AG08396 (cell line): ENCODE results near the gene SULT1C3.
A peak's percentile ranks its signal among the peaks of the same experiment; 100 is the strongest.
"Not testable (repeated sequence)": the region's sequence is repeated elsewhere in the genome, so short reads cannot be mapped to it uniquely, and the experiment has no call there.

Experiments used
- DNase-seq: peaks from one replicate; pipeline ENCODE4 v3.0.0; 2012; ENCODE audit warnings: low spot score, mixed read lengths

Gene SULT1C3

GRCh38 chr2:108244667-108245414 lies 5.1 kb downstream of the SULT1C3 start:
- no peak for DNase-seq

- DNase-seq: no peak
Measured at GRCh38 chr2:108253106-108253505, 13.3 kb downstream of the SULT1C3 start.

- no peak for DNase-seq
Measured at GRCh38 chr2:108257757-108258331, 18.1 kb downstream of the SULT1C3 start.

- no peak for DNase-seq
Measured at GRCh38 chr2:108260773-108261172, 21.0 kb downstream of the SULT1C3 start.

- DNase-seq: no peak
Measured at GRCh38 chr2:108262036-108262435, 22.3 kb downstream of the SULT1C3 start.

- DNase-seq: no peak
Measured at GRCh38 chr2:108263401-108263800, 23.6 kb downstream of the SULT1C3 start.

- no peak for DNase-seq
Measured at GRCh38 chr2:108266218-108266617, 26.4 kb downstream of the SULT1C3 start.

- no peak for DNase-seq
Measured at GRCh38 chr2:108267101-108267500, 27.3 kb downstream of the SULT1C3 start.

GRCh38 chr2:108268001-108268400 lies 28.2 kb downstream of the SULT1C3 start:
- DNase-seq: peak; percentile 29

GRCh38 chr2:108270346-108270745 lies 30.6 kb downstream of the SULT1C3 start:
- DNase-seq: no peak

GRCh38 chr2:108270768-108271506 lies 31.2 kb downstream of the SULT1C3 start:
- no peak for DNase-seq

GRCh38 chr2:108271691-108272253 lies 32.0 kb downstream of the SULT1C3 start:
- no peak for DNase-seq

GRCh38 chr2:108278631-108279030 lies 38.9 kb downstream of the SULT1C3 start:
- DNase-seq: no peak

GRCh38 chr2:108279468-108279867 lies 39.7 kb downstream of the SULT1C3 start:
- DNase-seq: no peak

GRCh38 chr2:108280466-108280865 lies 40.7 kb downstream of the SULT1C3 start:
- DNase-seq: no peak

- not testable (repeated sequence) for DNase-seq
Measured at GRCh38 chr2:108284566-108284965, 44.8 kb downstream of the SULT1C3 start.

GRCh38 chr2:108285616-108286015 lies 45.8 kb downstream of the SULT1C3 start:
- no peak for DNase-seq

- no peak for DNase-seq
Measured at GRCh38 chr2:108287169-108287568, 47.4 kb downstream of the SULT1C3 start.

GRCh38 chr2:108288534-108289106 lies 48.9 kb downstream of the SULT1C3 start, which contains the start of gene SULT1C2:
Gene SULT1C2 (plus strand): TSS chr2:108288895. CDS start chr2:108293668, 4,773 bp downstream.
- DNase-seq: no peak

GRCh38 chr2:108293850-108294249 lies 54.1 kb downstream of the SULT1C3 start:
- no peak for DNase-seq

- peak; percentile 61 for DNase-seq
Measured at GRCh38 chr2:108297436-108298141, 57.8 kb downstream of the SULT1C3 start.

GRCh38 chr2:108301558-108301957 lies 61.8 kb downstream of the SULT1C3 start:
- DNase-seq: no peak
